Ishikawa (cell line): ENCODE data around the gene UNC79.

ENCODE experiments used
- EP300 ChIP-seq: IDR thresholded peaks from 2 replicates; pipeline ENCODE4 v1.6.1; 2012; ENCODE audit warnings: borderline replicate concordance
- REST ChIP-seq: IDR thresholded peaks from 2 replicates; pipeline ENCODE4 v1.6.1; 2012; ENCODE audit warnings: low read depth, mild to moderate bottlenecking
- USF1 ChIP-seq: IDR thresholded peaks from 2 replicates; pipeline ENCODE4 v1.6.1; 2012
- TF ChIP-seq, protein P1 (sequence below): IDR thresholded peaks from 2 replicates; pipeline ENCODE4 v1.6.1; 2012

GRCh38 chr14:93476305-93476704 is 45.6 kb downstream of the UNC79 start:
- no peak for TF ChIP-seq REST
- TF ChIP-seq EP300 = no peak
- no peak for TF ChIP-seq USF1
- TF ChIP-seq, protein P1, sequence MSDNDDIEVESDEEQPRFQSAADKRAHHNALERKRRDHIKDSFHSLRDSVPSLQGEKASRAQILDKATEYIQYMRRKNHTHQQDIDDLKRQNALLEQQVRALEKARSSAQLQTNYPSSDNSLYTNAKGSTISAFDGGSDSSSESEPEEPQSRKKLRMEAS = no peak
